ENCODE results near the gene WNT3A.

WNT3A gene

GRCh38 chr1:228098323-228098931 is 91.6 kb downstream of the WNT3A start:
- TF ChIP-seq GABPA (IDR thresholded peaks at IDR 0.05; ENCODE audit: low read depth) (no peak), POLR2AphosphoS5 (IDR thresholded peaks at IDR 0.05; ENCODE audit: low read depth) (0 out of 2 replicates have a peak, but pooled peaks have one; percentile 47)
- Histone ChIP-seq H3K27ac (replicated peaks) (no peak overlapping the region), H3K27me3 (ENCODE audit: insufficient read depth, poor library complexity, severe bottlenecking) (no peaks in the 10 kb centered on the region), H3K4me3 (replicated peaks; ENCODE audit: insufficient read depth, low read length) (no peak overlapping the region)
- no peak for DNase-seq (ENCODE audit: low read depth in 1 of 2, low spot score in 1 of 2)

GRCh38 chr1:228099331-228099732 is 92.5 kb downstream of the WNT3A start:
- no peak overlapping the region for H3K27ac ChIP-seq (replicated peaks)

GRCh38 chr1:228100822-228101613 is 94.2 kb downstream of the WNT3A start:
- Histone ChIP-seq H3K4me3 (replicated peaks; ENCODE audit: insufficient read depth, low read length) (peak overlapping the region; percentile 90), H3K27me3 (ENCODE audit: insufficient read depth, poor library complexity, severe bottlenecking) (no peaks in the 10 kb centered on the region), H3K27ac (replicated peaks) (no peak overlapping the region; the same call in 1 of the 2 replicates)
- DNase-seq (ENCODE audit: low read depth in 1 of 2, low spot score in 1 of 2) = no peak
- peak; percentile 18; the same call in 1 of the 2 replicates for TF ChIP-seq POLR2AphosphoS5 (IDR thresholded peaks at IDR 0.05; ENCODE audit: low read depth)
- no peak for TF ChIP-seq GABPA (IDR thresholded peaks at IDR 0.05; ENCODE audit: low read depth)
- no peak for TF ChIP-seq CTCF (IDR thresholded peaks at IDR 0.05; ENCODE audit: insufficient read depth, low read length)

More at GRCh38 chr1:228099331-228099732, 92.5 kb downstream of the WNT3A start:
- Histone ChIP-seq H3K4me3 (replicated peaks; ENCODE audit: insufficient read depth, low read length) (no peak overlapping the region), H3K27me3 (ENCODE audit: insufficient read depth, poor library complexity, severe bottlenecking) (no peaks in the 10 kb centered on the region)
- TF ChIP-seq POLR2AphosphoS5 (IDR thresholded peaks at IDR 0.05; ENCODE audit: low read depth) (no peak), REST (IDR thresholded peaks at IDR 0.05; ENCODE audit: insufficient replicate concordance, low read depth) (no peak), SPI1 (IDR thresholded peaks at IDR 0.05; ENCODE audit: borderline replicate concordance, low read depth) (no peak), CTCF (IDR thresholded peaks at IDR 0.05; ENCODE audit: insufficient read depth, low read length) (no peak), GABPA (IDR thresholded peaks at IDR 0.05; ENCODE audit: low read depth) (no peak)
- DNase-seq (ENCODE audit: low read depth in 1 of 2, low spot score in 1 of 2) = no peak

- DNase-seq (ENCODE audit: low read depth in 1 of 2, low spot score in 1 of 2) = no peak
- no peaks in the 10 kb centered on the region for H3K27me3 ChIP-seq (ENCODE audit: insufficient read depth, poor library complexity, severe bottlenecking)
- H3K27ac ChIP-seq (replicated peaks) = peak overlapping the region; percentile 62
- TF ChIP-seq SPI1 (IDR thresholded peaks at IDR 0.05; ENCODE audit: borderline replicate concordance, low read depth) (no peak), CTCF (IDR thresholded peaks at IDR 0.05; ENCODE audit: insufficient read depth, low read length) (no peak), REST (IDR thresholded peaks at IDR 0.05; ENCODE audit: insufficient replicate concordance, low read depth) (no peak), POLR2AphosphoS5 (IDR thresholded peaks at IDR 0.05; ENCODE audit: low read depth) (no peak), GABPA (IDR thresholded peaks at IDR 0.05; ENCODE audit: low read depth) (no peak)
- peak overlapping the region; percentile 90 for H3K4me3 ChIP-seq (replicated peaks; ENCODE audit: insufficient read depth, low read length)
Observed at GRCh38 chr1:228101614-228101993, 94.8 kb downstream of the WNT3A start.

Measured in HL-60 (cell line).